Measurements from ENCODE around the gene MYOZ3. TPM values are rescaled to one million over a fixed set of nuclear protein-coding genes. Genes with fewer than 3 reads are reported as not detected.

Gene MYOZ3
- total RNA-seq, 1 donor from 2014 or later = 4.0 TPM

DNA sequence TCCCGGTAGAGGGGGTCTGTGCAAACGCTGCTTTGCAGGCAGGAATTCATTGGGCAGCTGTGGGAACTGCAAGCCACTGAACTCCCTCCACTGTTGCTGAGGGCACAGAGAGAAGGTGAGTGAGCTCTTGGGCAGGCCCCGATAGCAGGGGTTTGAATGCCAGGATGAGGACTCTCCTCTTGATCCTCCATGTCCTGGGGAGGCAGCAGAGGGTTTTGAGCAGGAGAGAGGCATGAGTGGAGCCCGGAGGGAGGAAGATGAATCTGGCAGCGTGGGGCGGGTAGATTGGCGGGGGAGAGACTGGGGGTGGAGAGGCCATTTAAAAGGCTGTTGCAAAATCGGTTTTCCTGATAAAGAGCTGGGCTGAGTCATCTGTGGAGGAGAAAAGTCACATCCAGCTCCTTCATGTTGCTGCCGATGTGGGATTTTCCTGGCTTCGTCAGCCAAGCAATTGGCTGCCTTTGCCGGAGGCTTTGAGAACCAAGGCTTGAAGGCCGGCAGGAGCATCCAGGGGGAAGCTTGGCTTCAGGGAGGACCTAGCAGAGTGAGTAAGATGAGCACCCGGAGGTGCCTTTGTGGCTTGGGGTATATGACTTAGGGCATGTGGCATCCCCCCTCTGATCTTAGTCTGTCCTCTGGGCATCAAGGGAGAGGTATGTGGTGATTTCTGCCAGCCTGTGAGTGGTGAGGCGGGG lies 20.6 kb upstream of the MYOZ3 start, which contains the start of gene SYNPO:
TSS of gene SYNPO (plus strand) at position 350 of the 695 bp plus-strand sequence. CDS start 7,616 bp downstream, outside the sequence.
- ATAC-seq (ENCODE audit: poor library complexity) = peak; percentile 62
- intact Hi-C loops (cut with DNase I) = no loop called here
- DNase-seq = peak; percentile 82

DNA sequence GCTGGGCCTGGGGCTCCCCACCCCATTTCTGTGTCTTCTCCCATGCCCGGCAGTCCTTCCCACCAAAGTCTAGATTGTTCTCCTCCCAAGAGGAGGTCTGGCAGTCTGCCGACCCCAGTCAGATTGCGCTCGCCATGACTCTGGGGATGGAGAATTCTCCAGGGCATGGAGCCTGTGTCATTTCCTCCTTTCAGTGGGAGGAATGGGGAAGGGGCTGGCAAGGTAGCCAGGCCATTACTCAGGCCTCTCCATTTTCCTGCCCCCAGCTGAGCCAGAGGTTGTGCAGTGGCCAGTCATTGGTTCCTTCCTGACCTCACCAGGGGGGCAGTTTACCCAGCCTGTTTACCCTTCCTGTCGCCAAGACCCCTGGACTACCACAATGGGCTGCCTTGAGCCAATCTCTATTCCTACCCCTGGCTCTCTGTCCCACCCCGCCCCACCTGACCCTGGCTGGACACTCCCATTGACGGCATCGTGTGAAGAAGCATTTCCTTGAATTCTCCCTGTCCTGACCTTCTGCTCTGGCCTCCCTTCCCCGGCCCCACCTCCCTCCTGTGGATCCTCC lies 20.0 kb upstream of the MYOZ3 start:
- DNase-seq (peak; percentile 75), ATAC-seq (ENCODE audit: poor library complexity) (peak; percentile 18)
- intact Hi-C loops (cut with DNase I) = no loop called here

DNA sequence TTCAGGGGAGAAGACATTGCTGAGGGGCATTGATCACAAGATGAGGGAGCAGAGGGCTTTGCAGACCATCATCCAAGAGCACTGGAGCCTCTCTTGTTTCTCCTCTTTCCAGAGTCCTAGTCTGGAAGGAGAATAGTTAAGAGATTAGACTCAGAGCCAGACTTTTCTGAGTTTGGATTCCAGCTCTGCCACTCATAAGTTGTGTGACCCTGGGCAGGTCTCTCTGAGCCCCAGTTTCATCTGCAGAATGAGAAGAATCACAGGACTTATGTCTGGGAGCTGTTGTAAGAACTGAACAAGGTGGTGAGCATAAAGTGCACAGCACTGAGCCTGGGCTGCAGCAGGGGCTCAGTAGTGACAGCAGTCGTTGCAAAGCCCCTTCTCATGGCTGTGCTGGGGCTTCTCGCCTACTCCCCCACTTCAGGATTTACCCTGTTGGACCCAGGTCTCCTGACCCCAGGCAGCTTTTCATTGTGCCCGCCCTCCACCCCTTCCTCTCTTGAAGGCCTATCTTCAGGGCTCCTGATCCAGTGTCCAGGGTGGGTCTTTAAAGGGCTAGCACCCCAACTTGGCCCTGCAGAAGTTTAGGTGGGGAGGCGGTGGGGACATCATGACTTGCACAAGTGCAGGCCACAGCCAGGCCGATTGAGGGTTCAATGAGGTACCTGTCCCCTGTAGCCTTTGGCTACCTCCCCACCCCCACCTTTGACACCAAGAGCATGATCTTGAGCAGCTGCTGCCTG lies 19.1 kb upstream of the MYOZ3 start:
- DNase-seq (no peak), ATAC-seq (ENCODE audit: poor library complexity) (no peak)
- intact Hi-C loops (cut with DNase I) = no loop called here

DNA sequence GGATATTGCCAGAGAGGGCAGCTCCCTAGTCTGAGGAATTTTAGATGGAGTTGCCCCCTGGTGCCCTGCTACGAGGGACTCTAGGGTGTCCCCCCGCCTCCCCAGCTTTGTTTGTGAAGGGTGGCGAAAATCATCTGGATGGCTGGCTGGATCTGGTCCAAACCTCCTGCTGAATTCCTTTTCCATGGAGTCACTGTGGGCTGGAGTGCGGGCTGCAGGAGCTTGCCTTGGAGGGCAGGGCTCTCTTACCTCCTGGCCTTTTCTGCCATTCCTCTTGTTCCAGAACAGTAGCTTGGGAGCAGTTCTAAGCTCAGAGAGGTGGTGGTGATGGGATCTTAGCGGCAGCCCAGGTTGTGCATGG lies 18.5 kb upstream of the MYOZ3 start:
- ATAC-seq (ENCODE audit: poor library complexity) (peak; percentile 37), DNase-seq (peak; percentile 75)
- intact Hi-C loops (cut with DNase I) = no loop called here

DNA sequence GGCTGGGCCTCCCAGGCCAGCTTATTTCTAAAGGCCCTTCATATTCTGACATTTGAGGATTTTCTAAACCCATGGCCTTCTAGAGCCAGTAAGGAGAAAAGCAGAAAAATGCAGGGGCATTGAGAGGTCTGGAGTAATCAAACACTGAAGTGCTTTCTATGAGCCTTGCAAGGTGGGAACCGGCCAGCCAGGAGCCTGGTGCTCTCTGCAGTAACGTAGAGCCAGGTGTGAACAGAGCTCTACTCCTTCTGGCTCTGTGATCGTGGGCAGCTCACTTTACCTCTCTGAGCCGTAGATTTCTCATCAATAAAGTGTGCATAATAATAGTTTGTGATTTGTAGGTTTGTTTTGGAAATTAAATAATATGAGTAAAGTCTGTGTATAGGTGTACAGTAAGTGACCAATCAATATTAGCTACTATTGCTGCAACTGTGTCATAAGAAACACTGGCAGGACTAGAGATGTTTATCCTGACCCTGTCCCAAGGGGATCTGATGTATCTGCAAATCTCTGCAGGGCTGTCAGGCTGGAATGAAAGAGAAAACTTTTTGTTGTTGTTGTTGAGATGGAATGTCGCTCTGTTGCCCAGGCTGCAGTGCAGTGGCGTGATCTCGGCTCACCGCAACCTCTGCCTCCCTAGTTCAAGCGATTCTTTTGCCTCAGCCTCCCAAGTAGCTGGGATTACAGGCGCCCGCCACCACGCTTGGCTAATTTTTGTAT lies 17.9 kb upstream of the MYOZ3 start:
- intact Hi-C loops (cut with DNase I) = no loop called here
- DNase-seq (no peak), ATAC-seq (ENCODE audit: poor library complexity) (no peak)

DNA sequence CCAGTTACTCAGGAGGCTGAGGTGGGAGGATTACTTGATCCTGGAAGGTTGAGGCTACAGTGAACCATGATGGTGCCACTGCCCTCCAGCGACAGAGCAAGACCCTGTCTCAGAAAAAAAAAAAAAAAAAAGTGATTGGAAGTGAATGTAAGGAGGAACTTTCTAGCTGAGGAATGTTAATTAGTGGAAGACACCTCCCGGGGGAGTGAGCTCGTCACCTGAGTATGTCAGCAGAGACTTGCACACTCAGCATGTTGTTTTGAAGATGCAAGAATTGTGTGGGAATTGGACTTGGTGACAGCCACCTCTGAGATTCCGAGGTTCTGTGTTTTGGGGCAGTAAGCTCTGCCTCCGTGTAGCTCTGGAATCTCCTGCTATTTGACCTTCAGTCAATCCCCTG lies 17.0 kb upstream of the MYOZ3 start:
- DNase-seq = no peak
- intact Hi-C loops (cut with DNase I) = no loop called here
- no peak for ATAC-seq (ENCODE audit: poor library complexity)

DNA sequence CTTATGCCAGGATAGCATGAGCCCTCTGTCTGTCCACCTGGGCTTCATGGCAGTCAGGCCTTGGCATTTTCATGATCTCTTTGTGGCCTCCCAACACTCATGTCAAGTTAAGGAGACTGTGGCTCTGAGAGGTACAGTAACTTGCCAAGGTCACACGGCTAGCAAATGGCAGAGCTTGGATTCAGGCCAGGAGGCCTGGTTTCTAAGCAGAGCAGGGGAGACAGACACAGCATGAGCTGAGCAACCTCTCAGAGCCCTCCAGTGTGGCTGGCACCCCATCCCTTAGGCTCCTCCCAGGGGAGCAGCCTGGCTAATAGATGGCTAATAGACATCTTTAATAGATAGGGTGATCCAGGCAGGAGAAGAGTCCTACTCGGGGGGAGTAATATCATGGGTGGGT lies 16.5 kb upstream of the MYOZ3 start:
- ATAC-seq (ENCODE audit: poor library complexity) (peak; percentile 24), DNase-seq (peak; percentile 73)
- intact Hi-C loops (cut with DNase I) = no loop called here

DNA sequence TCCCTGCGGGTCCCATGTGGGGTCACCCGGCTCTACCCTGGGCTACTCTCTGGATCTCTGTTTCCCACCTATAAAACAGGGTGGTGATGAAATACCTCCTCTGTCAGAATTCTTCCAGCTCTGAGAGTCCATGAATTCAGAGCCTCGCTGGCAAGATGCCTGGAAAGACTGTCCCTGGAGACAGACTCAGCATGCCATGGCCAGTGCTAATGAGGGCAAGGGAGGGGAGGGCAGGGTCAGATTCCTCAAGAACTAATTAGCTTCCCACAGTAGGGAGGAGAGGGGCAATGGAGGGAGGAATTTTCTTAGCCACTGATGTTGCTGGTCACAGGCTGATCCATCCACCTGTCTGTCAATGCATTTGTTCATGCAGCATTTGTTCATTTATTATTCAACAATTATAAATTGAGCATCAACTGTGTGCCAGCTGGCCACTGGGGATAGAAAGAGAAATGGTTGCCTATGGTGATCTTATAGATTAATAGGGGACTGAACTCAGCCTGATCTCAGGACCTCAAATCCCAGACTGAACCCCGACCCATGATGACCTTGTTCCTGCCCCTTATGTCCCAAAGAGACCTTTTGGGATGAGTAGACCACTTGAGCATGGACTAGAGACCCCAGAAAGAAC lies 15.9 kb upstream of the MYOZ3 start:
- no peak for ATAC-seq (ENCODE audit: poor library complexity)
- peak; percentile 87 for DNase-seq
- intact Hi-C loops (cut with DNase I) = no loop called here

DNA sequence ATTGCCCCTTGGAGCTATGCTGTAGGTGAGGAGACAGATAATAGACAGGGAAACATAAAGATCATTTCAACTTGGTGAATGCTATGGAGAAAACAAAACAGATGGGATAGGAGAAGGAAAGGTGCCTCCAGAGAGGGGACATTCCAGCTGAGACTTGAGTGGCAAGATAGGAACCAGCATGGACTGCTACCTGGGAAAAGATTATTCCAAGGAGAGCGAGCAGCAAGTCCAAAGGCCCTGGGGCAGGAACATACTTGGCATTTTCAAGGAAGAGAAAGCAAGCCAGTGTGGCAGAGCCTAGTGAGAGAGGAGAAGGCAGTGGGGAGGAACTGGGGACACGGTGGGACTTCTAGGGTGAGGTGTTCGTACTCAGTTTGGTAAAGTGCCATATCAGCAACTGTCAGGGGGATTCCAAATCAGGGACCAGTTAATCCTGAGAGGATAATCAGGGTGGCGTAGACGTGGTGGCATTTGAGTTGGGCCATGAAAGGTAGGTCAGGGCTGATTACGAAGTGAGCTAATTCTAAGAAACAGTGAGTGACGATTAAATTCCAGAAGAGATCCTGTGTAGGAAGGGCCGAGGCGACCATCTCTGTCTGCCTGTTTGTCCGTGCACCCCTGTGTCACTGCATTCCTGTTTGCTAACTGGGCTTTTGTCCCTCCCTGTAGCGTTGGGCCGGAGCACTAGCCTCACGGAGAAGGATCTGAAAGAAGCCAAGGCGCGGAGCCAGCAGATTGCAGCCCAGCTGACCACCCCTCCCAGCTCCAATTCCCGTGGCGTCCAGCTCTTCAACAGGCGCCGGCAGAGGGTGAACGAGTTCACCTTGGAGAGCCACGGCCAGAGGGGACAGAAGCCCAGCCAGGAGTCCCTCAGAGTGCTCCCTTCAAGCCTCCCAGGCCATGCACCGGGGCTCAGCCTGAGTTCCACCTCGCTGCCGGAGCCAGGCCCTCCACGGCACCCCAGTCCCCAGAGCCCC lies 13.5 kb upstream of the MYOZ3 start:
- ATAC-seq (ENCODE audit: poor library complexity) = peak; percentile 64
- peak; percentile 89 for DNase-seq
- intact Hi-C loops (cut with DNase I) = no loop called here

DNA sequence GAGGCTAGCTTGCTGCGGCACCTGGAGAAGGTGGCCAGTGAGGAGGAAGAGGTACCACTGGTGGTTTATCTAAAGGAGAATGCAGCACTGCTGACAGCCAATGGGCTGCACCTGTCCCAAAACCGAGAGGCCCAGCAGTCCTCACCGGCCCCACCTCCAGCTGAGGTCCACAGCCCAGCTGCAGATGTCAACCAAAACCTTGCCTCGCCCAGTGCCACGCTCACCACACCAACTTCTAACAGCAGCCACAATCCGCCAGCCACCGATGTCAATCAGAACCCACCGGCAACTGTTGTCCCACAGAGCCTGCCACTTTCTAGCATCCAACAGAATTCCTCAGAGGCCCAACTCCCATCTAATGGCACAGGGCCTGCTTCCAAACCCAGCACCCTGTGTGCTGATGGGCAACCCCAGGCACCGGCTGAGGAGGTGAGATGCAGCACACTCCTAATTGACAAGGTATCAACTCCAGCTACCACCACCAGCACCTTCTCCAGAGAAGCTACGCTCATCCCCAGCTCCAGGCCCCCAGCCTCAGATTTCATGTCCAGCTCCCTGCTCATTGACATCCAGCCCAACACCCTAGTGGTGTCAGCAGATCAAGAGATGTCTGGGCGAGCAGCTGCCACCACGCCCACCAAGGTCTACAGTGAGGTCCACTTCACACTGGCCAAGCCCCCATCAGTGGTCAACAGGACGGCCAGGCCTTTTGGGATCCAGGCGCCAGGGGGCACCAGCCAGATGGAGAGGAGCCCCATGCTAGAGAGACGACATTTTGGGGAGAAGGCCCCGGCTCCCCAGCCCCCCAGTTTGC lies 12.6 kb upstream of the MYOZ3 start:
- intact Hi-C loops (cut with DNase I) = no loop called here
- no peak for ATAC-seq (ENCODE audit: poor library complexity)
- no peak for DNase-seq

DNA sequence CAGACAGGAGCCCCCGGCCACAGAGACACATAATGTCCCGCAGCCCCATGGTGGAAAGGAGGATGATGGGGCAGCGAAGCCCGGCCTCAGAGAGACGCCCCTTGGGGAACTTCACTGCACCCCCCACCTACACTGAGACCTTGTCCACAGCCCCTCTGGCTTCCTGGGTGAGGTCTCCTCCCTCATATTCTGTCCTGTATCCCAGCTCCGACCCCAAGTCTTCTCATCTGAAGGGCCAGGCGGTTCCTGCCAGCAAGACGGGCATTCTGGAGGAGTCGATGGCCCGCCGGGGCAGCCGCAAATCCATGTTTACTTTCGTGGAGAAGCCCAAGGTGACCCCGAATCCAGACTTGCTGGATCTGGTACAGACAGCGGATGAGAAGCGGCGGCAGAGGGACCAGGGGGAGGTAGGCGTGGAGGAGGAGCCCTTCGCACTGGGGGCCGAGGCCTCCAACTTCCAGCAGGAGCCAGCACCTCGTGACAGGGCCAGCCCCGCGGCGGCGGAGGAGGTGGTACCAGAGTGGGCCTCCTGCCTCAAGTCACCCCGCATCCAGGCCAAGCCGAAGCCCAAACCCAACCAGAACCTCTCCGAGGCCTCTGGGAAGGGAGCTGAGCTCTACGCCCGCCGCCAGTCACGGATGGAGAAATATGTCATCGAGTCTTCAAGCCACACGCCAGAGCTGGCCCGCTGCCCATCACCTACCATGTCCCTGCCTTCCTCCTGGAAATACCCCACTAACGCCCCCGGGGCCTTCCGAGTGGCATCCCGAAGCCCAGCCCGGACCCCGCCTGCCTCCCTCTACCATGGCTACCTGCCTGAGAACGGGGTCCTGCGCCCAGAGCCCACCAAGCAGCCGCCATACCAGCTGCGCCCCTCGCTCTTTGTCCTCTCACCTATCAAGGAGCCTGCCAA lies 11.7 kb upstream of the MYOZ3 start:
- ATAC-seq (ENCODE audit: poor library complexity) = peak; percentile 35

DNA sequence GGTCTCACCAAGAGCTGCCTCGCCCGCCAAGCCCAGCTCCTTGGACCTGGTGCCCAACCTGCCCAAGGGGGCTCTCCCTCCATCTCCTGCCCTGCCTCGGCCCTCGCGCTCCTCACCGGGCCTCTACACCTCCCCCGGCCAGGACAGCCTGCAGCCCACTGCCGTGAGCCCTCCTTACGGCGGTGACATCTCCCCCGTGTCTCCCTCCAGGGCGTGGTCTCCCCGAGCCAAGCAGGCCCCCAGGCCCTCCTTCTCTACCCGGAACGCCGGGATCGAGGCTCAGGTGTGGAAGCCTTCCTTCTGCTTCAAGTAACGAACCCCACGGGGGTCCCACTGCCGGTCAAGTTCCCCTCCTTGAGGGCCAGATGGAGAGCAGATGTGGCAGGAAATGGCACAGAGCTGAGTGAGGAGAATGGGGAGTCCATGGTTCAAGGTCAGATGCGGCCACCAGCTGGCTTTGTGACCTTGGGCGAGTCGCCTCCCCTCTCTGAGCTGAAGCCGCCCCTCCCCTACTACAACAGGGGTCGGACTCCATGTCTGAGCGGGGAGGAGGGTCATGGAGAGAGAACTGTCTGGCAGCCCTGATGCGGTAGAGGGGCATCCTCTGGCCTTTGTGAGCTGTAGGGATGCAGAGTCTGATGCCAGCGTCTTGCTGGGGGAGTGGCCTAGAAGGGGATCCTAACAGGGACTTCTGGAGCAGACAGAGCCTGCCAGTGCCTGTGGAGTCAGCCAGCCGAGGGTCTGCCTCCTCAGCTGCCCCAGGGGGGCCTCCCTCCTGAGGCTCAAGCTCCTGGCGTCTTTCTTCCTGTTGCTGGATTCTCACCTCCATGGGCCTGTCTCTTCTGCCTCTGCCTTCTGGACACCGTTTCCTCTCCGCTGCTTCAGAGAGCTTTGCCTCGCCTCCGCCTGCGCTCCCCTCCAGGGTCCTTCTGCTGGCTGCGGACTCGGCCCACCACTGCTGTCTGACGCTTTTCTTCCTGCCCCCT lies 10.7 kb upstream of the MYOZ3 start:
- intact Hi-C loops (cut with DNase I) = no loop called here
- no peak for ATAC-seq (ENCODE audit: poor library complexity)
- DNase-seq = no peak

More for the DNA sequence above, 11.7 kb upstream of the MYOZ3 start:
- DNase-seq = peak; percentile 88
- intact Hi-C loops (cut with DNase I) = no loop called here

DNA sequence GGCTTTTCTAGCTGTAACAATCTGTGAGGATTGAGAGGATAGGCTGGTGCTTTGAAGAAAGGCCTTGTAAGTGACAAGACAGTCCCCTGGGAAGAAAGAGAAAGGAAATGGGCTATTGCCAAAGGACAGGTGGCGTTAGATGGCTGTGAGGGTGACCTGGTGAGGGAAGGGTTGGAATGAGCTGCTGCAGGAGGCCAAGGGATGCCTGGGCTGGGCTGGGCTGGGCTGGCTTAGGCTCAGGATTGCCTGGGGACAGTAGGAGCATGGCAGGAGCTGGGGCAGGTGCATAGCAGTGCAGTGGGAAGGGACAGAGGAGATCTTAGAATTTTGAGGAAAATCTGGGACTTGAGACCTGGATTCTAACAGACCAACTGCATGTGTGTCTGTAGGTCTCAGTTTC lies 9.7 kb upstream of the MYOZ3 start:
- no peak for DNase-seq
- intact Hi-C loops (cut with DNase I) = no loop called here

DNA sequence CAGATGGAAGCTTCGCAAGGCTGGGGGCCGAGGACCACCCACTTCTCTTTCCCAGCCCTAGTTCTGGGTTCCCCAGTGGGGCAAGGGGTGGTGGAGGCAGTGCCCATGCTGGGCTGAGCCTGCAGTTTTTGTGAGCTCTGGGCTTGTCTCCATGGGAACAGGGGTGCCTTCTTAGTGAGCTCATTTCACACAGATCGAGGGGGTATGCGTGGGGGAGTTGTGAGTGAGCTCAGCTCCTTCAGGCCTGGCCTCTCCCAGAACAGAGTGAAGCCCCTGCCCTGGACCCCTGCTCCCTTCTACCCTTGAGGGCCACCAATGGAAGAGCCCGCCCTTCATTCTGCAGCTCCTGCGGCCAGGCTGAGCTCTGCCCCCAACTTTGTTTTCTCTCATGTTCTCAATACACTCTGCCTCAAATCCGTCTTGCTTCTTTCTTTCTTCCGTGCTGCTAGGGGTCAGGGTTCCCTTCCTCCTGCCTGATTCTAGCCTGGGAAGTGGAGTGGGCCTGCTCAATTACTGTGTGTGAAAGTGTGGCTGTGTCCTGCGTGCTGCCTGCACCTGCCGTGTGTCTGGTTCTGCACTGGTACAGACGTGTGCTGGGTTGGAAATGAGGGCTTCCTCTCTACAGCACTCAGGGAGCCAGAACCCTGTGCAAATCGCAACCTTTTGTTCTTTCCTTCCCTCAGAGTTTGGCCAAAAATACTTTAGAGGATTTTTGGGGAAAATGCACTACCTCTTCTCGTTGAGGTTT lies 9.0 kb upstream of the MYOZ3 start:
- ATAC-seq (ENCODE audit: poor library complexity) = no peak
- DNase-seq = no peak
- intact Hi-C loops (cut with DNase I) = no loop called here

More for the DNA sequence above, 9.7 kb upstream of the MYOZ3 start:
- ATAC-seq (ENCODE audit: poor library complexity) = no peak
